ENCODE measurements around the gene PRKAG1. TPM values are rescaled to one million over a fixed set of nuclear protein-coding genes. Genes with fewer than 3 reads are reported as not detected.

PRKAG1 gene
- total RNA-seq, 1 donor from 2014 or later, result 46.5 TPM

GRCh38 chr12:48985901-48986300 lies 32.7 kb downstream of the PRKAG1 start:
- Histone ChIP-seq H3K4me3 (no peak overlapping the region), H3K36me3 (no peaks in the 10 kb centered on the region), H3K27ac (no peak overlapping the region), H3K9me3 (no peaks in the 10 kb centered on the region), H3K4me1 (peaks cover 6% of the 10 kb centered on the region), H3K27me3 (peaks cover 71% of the 10 kb centered on the region)
- TF ChIP-seq CTCF (IDR thresholded peaks at IDR 0.05), result no peak
- intact Hi-C loops (cut with DNase I), result no loop called here
- ATAC-seq (no peak), DNase-seq (no peak)

- Histone ChIP-seq H3K9me3 (no peaks in the 10 kb centered on the region), H3K4me3 (no peak overlapping the region), H3K27ac (no peak overlapping the region), H3K27me3 (peaks cover 73% of the 10 kb centered on the region), H3K36me3 (no peaks in the 10 kb centered on the region), H3K4me1 (peaks cover 10% of the 10 kb centered on the region)
- intact Hi-C loops (cut with DNase I), result no loop called here
- no peak for TF ChIP-seq CTCF (IDR thresholded peaks at IDR 0.05)
- DNase-seq (no peak), ATAC-seq (no peak)
Observed at GRCh38 chr12:48985475-48985897, 33.1 kb downstream of the PRKAG1 start.

GRCh38 chr12:48982397-48983080 lies 36.0 kb downstream of the PRKAG1 start:
- TF ChIP-seq CTCF (IDR thresholded peaks at IDR 0.05), result no peak
- Histone ChIP-seq H3K9me3 (no peaks in the 10 kb centered on the region), H3K27ac (no peak overlapping the region), H3K27me3 (peaks cover 80% of the 10 kb centered on the region), H3K4me1 (peaks cover 35% of the 10 kb centered on the region), H3K4me3 (no peak overlapping the region), H3K36me3 (no peaks in the 10 kb centered on the region)
- no peak for DNase-seq
- ATAC-seq, result no peak
- intact Hi-C loops (cut with DNase I), result no loop called here

- no peak for ATAC-seq
- Histone ChIP-seq H3K4me3 (no peak overlapping the region), H3K27ac (no peak overlapping the region), H3K27me3 (peaks cover 85% of the 10 kb centered on the region), H3K4me1 (peaks cover 37% of the 10 kb centered on the region), H3K36me3 (no peaks in the 10 kb centered on the region), H3K9me3 (no peaks in the 10 kb centered on the region)
- intact Hi-C loops (cut with DNase I), result no loop called here
- no peak for TF ChIP-seq CTCF (IDR thresholded peaks at IDR 0.05)
- no peak for DNase-seq
Observed at GRCh38 chr12:48981757-48982157, 36.8 kb downstream of the PRKAG1 start.

GRCh38 chr12:48980953-48981756 lies 37.4 kb downstream of the PRKAG1 start:
- no peak overlapping the region for H3K27ac ChIP-seq
- no peaks in the 10 kb centered on the region for H3K9me3 ChIP-seq
- peak; percentile 58 for ATAC-seq
- H3K4me3 ChIP-seq, result peak overlapping the region; percentile 42
- H3K36me3 ChIP-seq, result no peaks in the 10 kb centered on the region
- peak; percentile 76 for DNase-seq
- peaks cover 37% of the 10 kb centered on the region for H3K4me1 ChIP-seq
- peak; percentile 23 for TF ChIP-seq CTCF (IDR thresholded peaks at IDR 0.05)
- H3K27me3 ChIP-seq, result peaks cover 83% of the 10 kb centered on the region
- intact Hi-C loops (cut with DNase I), result no loop called here
